WERI-Rb-1 (cell line): Measurements from ENCODE around the gene BACH2.
"Not testable (repeated sequence)": the region's sequence is repeated elsewhere in the genome, so short reads cannot be mapped to it uniquely, and the experiment has no call there.

ENCODE experiments used
- DNase-seq: peaks from one replicate; pipeline ENCODE4 v3.0.0-alpha.2; 2020
- H3K27ac ChIP-seq: fragments of 250-450 bp; sonication (Bioruptor Pico); 2 replicates; pipeline ENCODE4 v1.5.1; 2020; ENCODE audit warnings: mild to moderate bottlenecking, moderate library complexity
- H3K27me3 ChIP-seq: fragments of 250-450 bp; sonication (Bioruptor Pico); 2 replicates; pipeline ENCODE4 v1.5.1; 2021; ENCODE audit warnings: mild to moderate bottlenecking, low read depth, moderate library complexity; ENCODE audit not compliant: insufficient read depth, severe bottlenecking
- H3K36me3 ChIP-seq: fragments of 250-450 bp; sonication (Bioruptor Pico); 2 replicates; pipeline ENCODE4 v1.5.1; 2020; ENCODE audit warnings: mild to moderate bottlenecking, moderate library complexity
- H3K4me3 ChIP-seq: 2 replicates; pipeline ENCODE4 v1.5.1; 2011; ENCODE audit warnings: low read depth, mild to moderate bottlenecking, control low read depth, low read length
- H3K9me3 ChIP-seq: fragments of 250-450 bp; sonication (Bioruptor Pico); 2 replicates; pipeline ENCODE4 v1.5.1; 2021; ENCODE audit warnings: mild to moderate bottlenecking, moderate library complexity; ENCODE audit not compliant: severe bottlenecking
- TF ChIP-seq, protein P1 (sequence below): IDR thresholded peaks from 2 replicates; pipeline ENCODE4 v1.5.1; 2011; ENCODE audit warnings: low read depth, mild to moderate bottlenecking, control low read depth, inconsistent platforms, low read length

BACH2 gene

GRCh38 chr6:89921197-89921596 lies 375.4 kb downstream of the BACH2 start:
- DNase-seq = no peak
- TF ChIP-seq, protein P1, sequence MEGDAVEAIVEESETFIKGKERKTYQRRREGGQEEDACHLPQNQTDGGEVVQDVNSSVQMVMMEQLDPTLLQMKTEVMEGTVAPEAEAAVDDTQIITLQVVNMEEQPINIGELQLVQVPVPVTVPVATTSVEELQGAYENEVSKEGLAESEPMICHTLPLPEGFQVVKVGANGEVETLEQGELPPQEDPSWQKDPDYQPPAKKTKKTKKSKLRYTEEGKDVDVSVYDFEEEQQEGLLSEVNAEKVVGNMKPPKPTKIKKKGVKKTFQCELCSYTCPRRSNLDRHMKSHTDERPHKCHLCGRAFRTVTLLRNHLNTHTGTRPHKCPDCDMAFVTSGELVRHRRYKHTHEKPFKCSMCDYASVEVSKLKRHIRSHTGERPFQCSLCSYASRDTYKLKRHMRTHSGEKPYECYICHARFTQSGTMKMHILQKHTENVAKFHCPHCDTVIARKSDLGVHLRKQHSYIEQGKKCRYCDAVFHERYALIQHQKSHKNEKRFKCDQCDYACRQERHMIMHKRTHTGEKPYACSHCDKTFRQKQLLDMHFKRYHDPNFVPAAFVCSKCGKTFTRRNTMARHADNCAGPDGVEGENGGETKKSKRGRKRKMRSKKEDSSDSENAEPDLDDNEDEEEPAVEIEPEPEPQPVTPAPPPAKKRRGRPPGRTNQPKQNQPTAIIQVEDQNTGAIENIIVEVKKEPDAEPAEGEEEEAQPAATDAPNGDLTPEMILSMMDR = no peak
- Histone ChIP-seq H3K9me3 (peaks cover 2% of the 10 kb centered on the region), H3K4me3 (no peak overlapping the region), H3K27me3 (no peaks in the 10 kb centered on the region), H3K27ac (no peak overlapping the region), H3K36me3 (no peaks in the 10 kb centered on the region)

DNA sequence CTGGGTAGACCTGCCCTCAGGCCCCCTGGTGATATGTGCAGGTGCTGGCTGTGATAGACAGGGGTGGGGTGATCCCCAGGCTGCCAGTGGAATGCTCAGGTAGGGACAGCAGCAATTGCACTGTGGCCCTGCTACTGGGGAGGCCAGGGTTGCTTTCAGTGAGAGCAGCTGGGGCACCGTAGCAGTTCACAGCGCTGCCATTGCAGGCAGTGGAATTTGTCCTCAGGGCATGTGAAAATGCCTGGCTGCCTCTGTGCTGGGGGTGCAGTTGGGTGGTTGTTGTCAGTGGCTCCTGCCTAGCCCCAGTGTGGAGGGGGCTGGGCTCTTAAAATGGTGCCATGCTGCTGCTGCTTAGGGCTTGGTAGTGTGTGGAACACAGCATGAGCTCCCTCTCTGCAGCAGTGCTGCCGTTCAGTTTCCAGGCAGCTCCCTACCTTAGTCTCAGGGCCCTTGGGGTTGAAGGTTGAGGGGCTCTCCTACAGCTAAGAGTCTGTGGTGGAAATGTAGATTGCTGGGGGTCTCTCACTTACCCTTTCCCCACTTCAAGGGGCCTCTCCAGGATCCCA lies 378.8 kb downstream of the BACH2 start:
- peaks cover 7% of the 10 kb centered on the region for H3K9me3 ChIP-seq

DNA sequence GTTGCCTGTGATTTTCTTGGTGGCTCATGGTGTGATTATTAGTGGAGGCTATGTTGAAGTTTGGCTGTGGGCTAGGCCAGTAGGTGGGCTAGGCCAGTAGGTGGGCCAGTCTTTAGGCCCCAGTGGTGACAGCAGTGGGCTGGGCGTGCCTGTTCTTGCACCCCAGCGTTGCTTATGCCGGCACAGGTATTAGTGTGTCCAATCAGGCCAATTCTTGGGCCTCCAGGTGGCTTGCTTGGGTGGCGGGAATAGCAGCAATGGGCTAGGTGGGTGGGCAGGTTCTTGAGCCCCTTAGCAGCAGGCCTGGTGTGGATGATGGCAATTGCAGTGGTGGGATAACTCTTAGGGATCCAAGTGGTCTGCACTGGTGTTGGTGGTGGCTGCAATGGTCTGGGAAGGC lies 379.4 kb downstream of the BACH2 start:
- DNase-seq = no peak
- Histone ChIP-seq H3K4me3 (no peak overlapping the region), H3K9me3 (peaks cover 7% of the 10 kb centered on the region), H3K27me3 (no peaks in the 10 kb centered on the region), H3K36me3 (no peaks in the 10 kb centered on the region), H3K27ac (no peak overlapping the region)
- TF ChIP-seq, protein P1 = no peak

More for the DNA sequence above, 378.8 kb downstream of the BACH2 start:
- H3K4me3 ChIP-seq = no peak overlapping the region
- no peaks in the 10 kb centered on the region for H3K36me3 ChIP-seq
- no peak for DNase-seq
- H3K27me3 ChIP-seq = no peaks in the 10 kb centered on the region
- no peak overlapping the region for H3K27ac ChIP-seq
- TF ChIP-seq, protein P1 = no peak

- no peaks in the 10 kb centered on the region for H3K36me3 ChIP-seq
- DNase-seq = no peak
- H3K27me3 ChIP-seq = no peaks in the 10 kb centered on the region
- H3K4me3 ChIP-seq = no peak overlapping the region
- no peak overlapping the region for H3K27ac ChIP-seq
- H3K9me3 ChIP-seq = peaks cover 7% of the 10 kb centered on the region
- TF ChIP-seq, protein P1 = no peak
Observed at GRCh38 chr6:89916136-89916920, 380.3 kb downstream of the BACH2 start.

DNA sequence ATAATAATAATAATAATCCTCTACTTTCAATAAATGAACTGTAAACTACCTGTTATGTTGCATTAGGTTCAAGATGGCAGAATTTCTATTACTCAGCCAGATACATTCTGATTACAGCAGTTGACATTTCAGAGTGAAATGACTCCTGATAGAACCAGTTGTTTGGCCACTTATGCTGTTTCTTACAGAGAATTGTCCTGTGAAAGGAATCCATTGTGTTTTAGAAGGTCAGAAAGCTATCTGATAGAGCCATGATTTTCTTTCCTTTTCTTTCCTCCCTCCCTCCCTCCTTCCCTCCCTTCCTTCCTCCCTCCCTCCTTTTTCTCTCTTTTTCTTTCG lies 385.8 kb downstream of the BACH2 start:
- Histone ChIP-seq H3K27me3 (no peaks in the 10 kb centered on the region), H3K27ac (no peak overlapping the region), H3K9me3 (peaks cover 2% of the 10 kb centered on the region), H3K36me3 (no peaks in the 10 kb centered on the region), H3K4me3 (no peak overlapping the region)
- DNase-seq = no peak
- TF ChIP-seq, protein P1 = no peak

DNA sequence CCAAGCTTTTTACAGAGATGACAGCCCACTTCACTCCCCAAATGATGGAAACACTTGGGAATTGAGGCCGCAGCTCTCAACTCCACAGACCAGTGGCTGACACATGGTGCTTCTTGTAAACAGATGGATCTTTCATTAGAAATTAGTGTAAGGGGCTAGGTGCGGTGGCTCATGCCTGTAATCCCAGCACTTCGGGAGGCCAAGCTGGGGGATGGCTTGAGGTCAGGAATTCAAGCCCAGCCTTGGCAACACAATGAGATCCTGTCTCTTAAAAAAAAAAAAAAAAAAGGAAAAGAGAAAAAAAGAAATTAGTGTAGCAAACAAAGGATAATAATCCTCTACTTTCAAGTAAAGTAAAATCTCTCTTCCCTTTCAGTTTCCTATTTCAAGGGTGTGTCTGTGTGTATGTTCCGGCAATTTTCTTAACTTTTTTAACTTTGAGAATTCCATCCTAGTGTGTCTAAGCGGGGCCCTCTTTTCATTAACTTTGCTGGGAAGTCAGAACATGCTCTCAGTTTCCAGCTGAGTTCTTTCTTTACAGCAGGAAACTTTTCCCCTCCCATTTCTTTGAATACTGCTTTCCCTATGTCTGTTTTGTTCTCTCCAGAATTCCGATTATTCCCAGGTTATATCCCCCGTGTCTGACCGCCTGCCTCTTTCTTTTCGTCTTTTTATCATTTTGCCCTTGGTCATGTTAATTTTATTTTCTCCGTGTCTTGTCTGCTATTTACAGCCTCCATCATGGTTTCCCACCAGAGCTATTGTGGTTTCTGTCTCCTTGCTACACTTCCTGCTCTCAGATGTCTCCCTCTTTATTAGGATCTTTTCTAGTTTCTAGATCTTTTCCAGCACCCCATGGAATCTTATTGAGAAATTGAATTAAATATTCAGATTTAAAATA lies 386.4 kb downstream of the BACH2 start:
- not testable (repeated sequence) for H3K27ac ChIP-seq, H3K36me3 ChIP-seq, H3K4me3 ChIP-seq, H3K9me3 ChIP-seq, H3K27me3 ChIP-seq
- DNase-seq = peak; percentile 55
